Hepatic stellate cell (primary cell): Measurements from ENCODE around the gene MEGF8.

Source experiments
- DNase-seq: peaks from one replicate; pipeline ENCODE4 v3.0.0; 2011; ENCODE audit warnings: low spot score

Gene MEGF8

GRCh38 chr19:42356686-42357085 is 31.3 kb downstream of the MEGF8 start:
- DNase-seq = no peak

- no peak for DNase-seq
Observed at GRCh38 chr19:42357290-42357689, 31.9 kb downstream of the MEGF8 start.

GRCh38 chr19:42360787-42361544 is 35.5 kb downstream of the MEGF8 start:
- no peak for DNase-seq

- DNase-seq = no peak
Observed at GRCh38 chr19:42361545-42361910, 36.1 kb downstream of the MEGF8 start.

GRCh38 chr19:42362342-42362741 is 36.9 kb downstream of the MEGF8 start:
- no peak for DNase-seq

GRCh38 chr19:42362891-42363440 is 37.5 kb downstream of the MEGF8 start:
- no peak for DNase-seq

- no peak for DNase-seq
Observed at GRCh38 chr19:42363614-42364346, 38.3 kb downstream of the MEGF8 start.

- DNase-seq = no peak
Observed at GRCh38 chr19:42366673-42367072, 41.2 kb downstream of the MEGF8 start.

- DNase-seq = no peak
Observed at GRCh38 chr19:42367929-42368328, 42.5 kb downstream of the MEGF8 start.

- DNase-seq = no peak
Observed at GRCh38 chr19:42368360-42368759, 42.9 kb downstream of the MEGF8 start.

- no peak for DNase-seq
Observed at GRCh38 chr19:42368765-42369164, 43.3 kb downstream of the MEGF8 start.

GRCh38 chr19:42369433-42370067 is 44.1 kb downstream of the MEGF8 start:
- DNase-seq = no peak

- no peak for DNase-seq
Observed at GRCh38 chr19:42370068-42370520, 44.7 kb downstream of the MEGF8 start.

- no peak for DNase-seq
Observed at GRCh38 chr19:42370626-42371175, 45.3 kb downstream of the MEGF8 start.

GRCh38 chr19:42374826-42375376 is 49.5 kb downstream of the MEGF8 start:
- no peak for DNase-seq

- DNase-seq = no peak
Observed at GRCh38 chr19:42375415-42376176, 50.2 kb downstream of the MEGF8 start.

GRCh38 chr19:42376177-42376555 is 50.7 kb downstream of the MEGF8 start:
- no peak for DNase-seq

- no peak for DNase-seq
Observed at GRCh38 chr19:42378225-42379215, 53.1 kb downstream of the MEGF8 start.

GRCh38 chr19:42380155-42380554 is 54.7 kb downstream of the MEGF8 start:
- DNase-seq = no peak
